Bronchial epithelial cell (primary cell): ENCODE measurements around the gene KIF5A. TPM values are rescaled to one million over a fixed set of nuclear protein-coding genes. Genes with fewer than 3 reads are reported as not detected.

Experiments used
- DNase-seq: peaks from one replicate; pipeline ENCODE4 v3.0.0-alpha.2; 2010; ENCODE audit warnings: low read depth
- FAIRE-seq: peaks from 2 replicates; lab custom pipeline; 2011; peaks lifted over from hg19 to GRCh38; lab: Jason Lieb, UNC
- H3K27me3 ChIP-seq: 2 replicates; pipeline ENCODE4 v1.5.1; 2011; ENCODE audit warnings: low read length; ENCODE audit not compliant: control insufficient read depth, insufficient read depth
- H3K36me3 ChIP-seq: 2 replicates; pipeline ENCODE4 v1.5.1; 2011; ENCODE audit warnings: low read length; ENCODE audit not compliant: control insufficient read depth, insufficient read depth
- H3K4me3 ChIP-seq: 2 replicates; pipeline ENCODE4 v1.5.1; 2011; ENCODE audit warnings: mild to moderate bottlenecking, low read depth, low read length, control low read depth
- CTCF ChIP-seq: IDR thresholded peaks from 2 replicates; pipeline ENCODE4 v1.5.1; 2011; ENCODE audit warnings: mild to moderate bottlenecking, moderate library complexity, low read length, control low read depth, inconsistent platforms; ENCODE audit not compliant: insufficient read depth, severe bottlenecking
- total RNA-seq: library from RNA; depleted of rRNA; stranded (reverse); fragments of >200 nt; gene quantifications from 2 replicates; pipeline ENCODE4 v1.2.1, GENCODE V29; 2014

Gene KIF5A
- total RNA-seq, 1 donor from 2014 or later, result under 0.01 TPM

- H3K4me3 ChIP-seq, result peak within 1 kb of the TSS; percentile 38
- H3K27me3 ChIP-seq, result peaks cover 16% of the 10 kb centered on the region
- TF ChIP-seq CTCF, result peak; percentile 91
- no peaks in the 10 kb centered on the region for H3K36me3 ChIP-seq
- peak; percentile 26 for DNase-seq
- no peak for FAIRE-seq
These were observed 83.4 kb downstream of the KIF5A start, which contains the start of gene B4GALNT1 for GRCh38 chr12:57632958-57633840. Gene B4GALNT1 (minus strand): TSS chr12:57633201. CDS start chr12:57632132, 1,069 bp downstream.

Other genes starting within 250 kb of the KIF5A start
- 5.5 and 6.4 TPM in 2 replicates for gene R3HDM2, start 119.0 kb upstream of the KIF5A start, total RNA-seq
- not detected in 2 replicates for gene INHBC, start 115.3 kb upstream of the KIF5A start, total RNA-seq
- 0.26 and 1.3 TPM in 2 replicates for gene INHBE, start 94.7 kb upstream of the KIF5A start, total RNA-seq
- gene GLI1, start 90.3 kb upstream of the KIF5A start, total RNA-seq, result under 0.01 and 0.26 TPM in 2 replicates
- not detected in 2 replicates for gene ARHGAP9, start 70.2 kb upstream of the KIF5A start, total RNA-seq
- gene MARS1, start 62.0 kb upstream of the KIF5A start, total RNA-seq, result 374 and 477 TPM in 2 replicates
- gene DDIT3, start 29.5 kb upstream of the KIF5A start, total RNA-seq, result 213 and 231 TPM in 2 replicates
- 5.0 and 5.1 TPM in 2 replicates for gene MBD6, start 27.2 kb upstream of the KIF5A start, total RNA-seq
- gene DCTN2, start 2.9 kb upstream of the KIF5A start, total RNA-seq, result 65.8 and 87.9 TPM in 2 replicates
- gene PIP4K2C, start 41.1 kb downstream of the KIF5A start, total RNA-seq, result 38.4 and 46.3 TPM in 2 replicates
- 1.5 and 3.7 TPM in 2 replicates for gene DTX3, start 54.8 kb downstream of the KIF5A start, total RNA-seq
- 0.26 and 0.53 TPM in 2 replicates for gene ARHGEF25, start 61.4 kb downstream of the KIF5A start, total RNA-seq
- 0.13 TPM in 1 of 2 replicates, not detected in the other for gene B4GALNT1, start 83.2 kb downstream of the KIF5A start, total RNA-seq
- gene OS9, start 144.1 kb downstream of the KIF5A start, total RNA-seq, result 182 and 405 TPM in 2 replicates
- under 0.01 TPM in 2 replicates for gene AGAP2, start 188.7 kb downstream of the KIF5A start, total RNA-seq
- gene TSPAN31, start 195.0 kb downstream of the KIF5A start, total RNA-seq, result 100 and 109 TPM in 2 replicates
- 61.3 and 113 TPM in 2 replicates for gene CDK4, start 202.3 kb downstream of the KIF5A start, total RNA-seq
- 6.3 and 8.1 TPM in 2 replicates for gene MARCHF9, start 205.1 kb downstream of the KIF5A start, total RNA-seq
- 0.77 and 3.9 TPM in 2 replicates for gene CYP27B1, start 217.0 kb downstream of the KIF5A start, total RNA-seq
- gene METTL1, start 222.1 kb downstream of the KIF5A start, total RNA-seq, result 2.8 and 5.8 TPM in 2 replicates
- gene EEF1AKMT3, start 222.6 kb downstream of the KIF5A start, total RNA-seq, result 4.5 and 7.1 TPM in 2 replicates
- gene TSFM, start 232.7 kb downstream of the KIF5A start, total RNA-seq, result 15.7 and 17.9 TPM in 2 replicates